NCI-H1105 (cell line): ENCODE results near the gene OR11H6.
"Not testable (repeated sequence)": the region's sequence is repeated elsewhere in the genome, so short reads cannot be mapped to it uniquely, and the experiment has no call there.

Experiments used
- DNase-seq: peaks from one replicate; lab custom pipeline; 2025; lab: John Stamatoyannopoulos, UW

OR11H6 gene

GRCh38 chr14:20264361-20264760 is 40.9 kb downstream of the OR11H6 start:
- DNase-seq, result not testable (repeated sequence)

- DNase-seq, result no peak
Observed at GRCh38 chr14:20274062-20274461, 50.6 kb downstream of the OR11H6 start.
